Measurements from ENCODE around the gene PWWP2B.
"Not testable (repeated sequence)": the region's sequence is repeated elsewhere in the genome, so short reads cannot be mapped to it uniquely, and the experiment has no call there.

The PWWP2B gene

DNA sequence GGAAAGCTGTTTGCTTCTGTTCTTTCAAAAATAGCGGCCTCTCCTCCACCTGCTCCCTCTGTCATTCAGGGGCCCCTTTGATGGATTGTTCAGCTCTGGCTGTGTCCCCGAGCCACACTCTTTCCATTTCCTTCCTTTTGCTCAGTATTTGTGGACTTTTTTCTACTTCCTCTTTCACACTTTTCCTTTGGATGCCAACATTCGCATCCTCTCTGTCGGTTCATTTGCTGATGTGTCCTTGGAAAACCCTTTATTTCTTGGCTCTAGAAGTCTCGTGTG, 11.7 kb upstream of the PWWP2B start:
- Histone ChIP-seq H3K36me3 (no peaks in the 10 kb centered on the region), H3K27me3 (ENCODE audit: insufficient read depth, low read depth, severe bottlenecking) (no peaks in the 10 kb centered on the region), H3K27ac (no peak overlapping the region), H3K9me3 (ENCODE audit: severe bottlenecking) (no peaks in the 10 kb centered on the region), H3K4me3 (ENCODE audit: low read depth, low read length) (no peak overlapping the region)
- TF ChIP-seq, protein P1, sequence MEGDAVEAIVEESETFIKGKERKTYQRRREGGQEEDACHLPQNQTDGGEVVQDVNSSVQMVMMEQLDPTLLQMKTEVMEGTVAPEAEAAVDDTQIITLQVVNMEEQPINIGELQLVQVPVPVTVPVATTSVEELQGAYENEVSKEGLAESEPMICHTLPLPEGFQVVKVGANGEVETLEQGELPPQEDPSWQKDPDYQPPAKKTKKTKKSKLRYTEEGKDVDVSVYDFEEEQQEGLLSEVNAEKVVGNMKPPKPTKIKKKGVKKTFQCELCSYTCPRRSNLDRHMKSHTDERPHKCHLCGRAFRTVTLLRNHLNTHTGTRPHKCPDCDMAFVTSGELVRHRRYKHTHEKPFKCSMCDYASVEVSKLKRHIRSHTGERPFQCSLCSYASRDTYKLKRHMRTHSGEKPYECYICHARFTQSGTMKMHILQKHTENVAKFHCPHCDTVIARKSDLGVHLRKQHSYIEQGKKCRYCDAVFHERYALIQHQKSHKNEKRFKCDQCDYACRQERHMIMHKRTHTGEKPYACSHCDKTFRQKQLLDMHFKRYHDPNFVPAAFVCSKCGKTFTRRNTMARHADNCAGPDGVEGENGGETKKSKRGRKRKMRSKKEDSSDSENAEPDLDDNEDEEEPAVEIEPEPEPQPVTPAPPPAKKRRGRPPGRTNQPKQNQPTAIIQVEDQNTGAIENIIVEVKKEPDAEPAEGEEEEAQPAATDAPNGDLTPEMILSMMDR (IDR thresholded peaks at IDR 0.05; ENCODE audit: low read depth, low read length): no peak
- DNase-seq: no peak

DNA sequence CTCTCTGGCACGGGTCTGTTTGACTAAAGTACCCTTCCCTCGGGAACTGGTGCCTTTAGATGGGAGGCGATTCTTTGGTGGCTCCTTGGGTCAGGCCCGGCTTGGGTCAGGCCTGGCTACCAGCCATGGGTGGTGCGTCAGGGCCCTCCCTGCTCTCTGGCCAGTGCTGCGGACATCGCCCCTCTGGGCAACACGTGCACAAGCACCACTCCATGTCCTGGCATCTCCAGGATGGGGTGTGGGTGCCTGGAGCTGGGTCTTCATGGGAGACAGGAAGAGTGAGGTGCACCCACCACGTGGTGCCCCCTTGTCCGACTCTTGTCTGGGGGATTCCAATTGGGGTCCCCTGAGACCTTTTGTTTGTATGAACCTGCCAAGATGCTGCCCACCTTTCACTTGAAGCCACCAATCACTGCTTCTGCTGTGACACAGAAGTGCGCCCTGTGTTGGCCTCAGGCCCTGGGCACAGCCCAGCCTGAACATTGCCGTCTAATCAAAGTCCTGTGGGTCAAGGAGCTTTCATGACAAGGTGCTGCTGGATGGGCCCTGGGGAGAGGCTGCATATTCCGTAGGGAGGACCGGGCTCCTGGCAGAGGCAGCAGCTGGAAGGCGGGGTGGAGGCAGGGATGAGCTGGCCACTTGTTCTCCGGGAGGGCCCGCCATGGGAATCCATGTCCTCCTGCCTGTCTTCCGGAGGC, 11.1 kb upstream of the PWWP2B start:
- H3K4me3 ChIP-seq (ENCODE audit: low read depth, low read length): no peak overlapping the region
- H3K27ac ChIP-seq: no peak overlapping the region
- no peak for DNase-seq
- no peaks in the 10 kb centered on the region for H3K9me3 ChIP-seq (ENCODE audit: severe bottlenecking)
- TF ChIP-seq, protein P1 (IDR thresholded peaks at IDR 0.05; ENCODE audit: low read depth, low read length): no peak
- H3K36me3 ChIP-seq: no peaks in the 10 kb centered on the region
- no peaks in the 10 kb centered on the region for H3K27me3 ChIP-seq (ENCODE audit: insufficient read depth, low read depth, severe bottlenecking)

GRCh38 chr10:132386419-132386831, 10.6 kb upstream of the PWWP2B start:
- Histone ChIP-seq H3K9me3 (ENCODE audit: severe bottlenecking) (no peaks in the 10 kb centered on the region), H3K36me3 (no peaks in the 10 kb centered on the region), H3K27me3 (ENCODE audit: insufficient read depth, low read depth, severe bottlenecking) (no peaks in the 10 kb centered on the region), H3K4me3 (ENCODE audit: low read depth, low read length) (no peak overlapping the region), H3K27ac (no peak overlapping the region)
- TF ChIP-seq, protein P1 (IDR thresholded peaks at IDR 0.05; ENCODE audit: low read depth, low read length): no peak
- no peak for DNase-seq

DNA sequence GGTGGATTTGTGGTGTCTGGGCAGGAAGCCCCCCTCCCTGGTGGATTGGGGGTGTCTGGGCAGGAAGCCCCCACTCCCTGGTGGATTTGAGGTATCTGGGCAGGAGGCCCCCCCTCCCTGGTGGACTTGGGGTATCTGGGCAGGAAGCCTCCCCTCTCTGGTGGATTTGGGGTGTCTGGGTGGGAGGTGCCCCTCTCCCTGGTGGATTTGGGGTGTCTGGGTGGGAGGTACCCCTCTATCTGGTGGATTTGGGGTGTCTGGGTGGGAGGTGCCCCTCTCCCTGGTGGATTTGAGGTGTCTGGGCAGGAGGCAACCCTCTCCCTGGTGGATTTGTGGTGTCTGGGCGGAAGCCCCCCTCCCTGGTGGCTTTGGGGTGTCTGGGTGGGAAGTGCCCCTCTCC, 10.1 kb upstream of the PWWP2B start:
- not testable (repeated sequence) for H3K4me3 ChIP-seq (ENCODE audit: low read depth, low read length); H3K27me3 ChIP-seq (ENCODE audit: insufficient read depth, low read depth, severe bottlenecking); H3K27ac ChIP-seq; DNase-seq; H3K9me3 ChIP-seq (ENCODE audit: severe bottlenecking); H3K36me3 ChIP-seq

- H3K36me3 ChIP-seq: no peaks in the 10 kb centered on the region
These were observed 9.2 kb upstream of the PWWP2B start for GRCh38 chr10:132387764-132388210.

GRCh38 chr10:132388891-132389432, 8.0 kb upstream of the PWWP2B start:
- H3K27me3 ChIP-seq (ENCODE audit: insufficient read depth, low read depth, severe bottlenecking): no peaks in the 10 kb centered on the region
- no peak overlapping the region for H3K27ac ChIP-seq
- no peaks in the 10 kb centered on the region for H3K9me3 ChIP-seq (ENCODE audit: severe bottlenecking)
- H3K36me3 ChIP-seq: no peaks in the 10 kb centered on the region
- no peak overlapping the region for H3K4me3 ChIP-seq (ENCODE audit: low read depth, low read length)
- TF ChIP-seq, protein P1 (IDR thresholded peaks at IDR 0.05; ENCODE audit: low read depth, low read length): no peak
- DNase-seq: peak; percentile 13

More at GRCh38 chr10:132387764-132388210, 9.2 kb upstream of the PWWP2B start:
- Histone ChIP-seq H3K27ac (no peak overlapping the region), H3K27me3 (ENCODE audit: insufficient read depth, low read depth, severe bottlenecking) (no peaks in the 10 kb centered on the region), H3K4me3 (ENCODE audit: low read depth, low read length) (no peak overlapping the region), H3K9me3 (ENCODE audit: severe bottlenecking) (no peaks in the 10 kb centered on the region)
- TF ChIP-seq, protein P1 (IDR thresholded peaks at IDR 0.05; ENCODE audit: low read depth, low read length): peak; percentile 79
- peak; percentile 67 for DNase-seq

Measured in WERI-Rb-1 (cell line).